ENCODE measurements around the gene EIF4G3. TPM values are rescaled to one million over a fixed set of nuclear protein-coding genes. Genes with fewer than 3 reads are reported as not detected.

EIF4G3 gene
- total RNA-seq, 4 donors from 2014 or later = 42.1 to 63.2 (median 43.5) TPM

- in situ Hi-C loops (cut with MboI; ENCODE audit: low sequenced_read_pairs in 4 of 4) (no loop called here), intact Hi-C loops (cut with DNase I; ENCODE audit: low total_unique reads) (no loop called here)
- Histone ChIP-seq H3K9me3 (no peaks in the 10 kb centered on the region), H3K4me3 (no peak overlapping the region), H3K4me1 (peaks cover 12 to 28% of the 10 kb centered on the region in 2 donors), H3K27me3 (no peaks in the 10 kb centered on the region), H3K36me3 (no peaks in the 10 kb centered on the region), H3K27ac (no peak overlapping the region)
- no peak for DNase-seq
- TF ChIP-seq POLR2A (IDR thresholded peaks at IDR 0.05) = no peak
- TF ChIP-seq CTCF (IDR thresholded peaks at IDR 0.05 in 4 of 5, conservative IDR thresholded peaks at IDR 0.05 in 1 of 5) = no peak
- peak in 1 of 2 donors; percentile 74 for ATAC-seq
Observed at GRCh38 chr1:21115098-21115760, 61.5 kb downstream of the EIF4G3 start.

- Histone ChIP-seq H3K9me3 (no peaks in the 10 kb centered on the region), H3K27ac (no peak overlapping the region), H3K27me3 (no peaks in the 10 kb centered on the region), H3K4me1 (peaks cover 12 to 28% of the 10 kb centered on the region in 2 donors), H3K36me3 (no peaks in the 10 kb centered on the region), H3K4me3 (no peak overlapping the region)
- intact Hi-C loops (cut with DNase I; ENCODE audit: low total_unique reads) = no loop called here
- no peak for TF ChIP-seq POLR2A (IDR thresholded peaks at IDR 0.05)
- no peak for TF ChIP-seq CTCF (IDR thresholded peaks at IDR 0.05 in 4 of 5, conservative IDR thresholded peaks at IDR 0.05 in 1 of 5)
- in situ Hi-C loops (cut with MboI; ENCODE audit: low sequenced_read_pairs in 4 of 4) = no loop called here
- DNase-seq = no peak
- no peak for ATAC-seq
Observed at GRCh38 chr1:21114431-21114830, 62.3 kb downstream of the EIF4G3 start.

GRCh38 chr1:21110163-21110562 is 66.5 kb downstream of the EIF4G3 start:
- DNase-seq (no peak), ATAC-seq (no peak)
- intact Hi-C loops (cut with DNase I; ENCODE audit: low total_unique reads) (no loop called here), in situ Hi-C loops (cut with MboI; ENCODE audit: low sequenced_read_pairs in 4 of 4) (no loop called here)
- peaks cover 0 to 1% of the 10 kb centered on the region in 2 donors for H3K36me3 ChIP-seq
- H3K4me3 ChIP-seq = no peak overlapping the region
- TF ChIP-seq CTCF (IDR thresholded peaks at IDR 0.05 in 4 of 5, conservative IDR thresholded peaks at IDR 0.05 in 1 of 5) = no peak
- TF ChIP-seq POLR2A (IDR thresholded peaks at IDR 0.05) = no peak
- no peaks in the 10 kb centered on the region for H3K27me3 ChIP-seq
- peaks cover 25% of the 10 kb centered on the region in 2 donors for H3K4me1 ChIP-seq
- no peaks in the 10 kb centered on the region for H3K9me3 ChIP-seq
- no peak overlapping the region for H3K27ac ChIP-seq

DNA sequence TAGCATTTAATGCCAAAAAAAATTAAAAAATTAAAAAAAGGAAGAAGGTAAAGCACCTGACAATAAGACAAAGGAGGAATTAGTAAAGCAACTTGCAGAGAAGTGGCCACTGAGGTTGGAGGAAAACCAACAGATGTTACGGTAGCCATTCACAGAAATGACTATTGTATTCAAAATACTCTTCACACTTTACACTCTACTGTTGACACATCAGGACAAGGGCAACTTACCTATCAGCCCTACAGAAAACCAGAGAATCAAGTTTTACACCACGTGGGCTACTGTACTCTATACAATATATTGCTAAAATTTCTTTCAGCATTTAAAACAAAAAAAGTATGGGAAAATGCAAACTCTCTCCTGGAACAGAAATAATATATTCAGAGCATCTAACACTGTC is 70.0 kb downstream of the EIF4G3 start:
- H3K4me3 ChIP-seq = no peak overlapping the region
- intact Hi-C loops (cut with DNase I; ENCODE audit: low total_unique reads) = no loop called here
- peaks cover 0 to 7% of the 10 kb centered on the region in 2 donors for H3K36me3 ChIP-seq
- H3K9me3 ChIP-seq = no peaks in the 10 kb centered on the region
- ATAC-seq (no peak), DNase-seq (no peak)
- in situ Hi-C loops (cut with MboI; ENCODE audit: low sequenced_read_pairs in 4 of 4) = no loop called here
- no peak overlapping the region for H3K27ac ChIP-seq
- no peaks in the 10 kb centered on the region for H3K27me3 ChIP-seq
- TF ChIP-seq CTCF (IDR thresholded peaks at IDR 0.05 in 4 of 5, conservative IDR thresholded peaks at IDR 0.05 in 1 of 5) (no peak), POLR2A (IDR thresholded peaks at IDR 0.05) (no peak)
- peaks cover 7 to 16% of the 10 kb centered on the region in 2 donors for H3K4me1 ChIP-seq

DNA sequence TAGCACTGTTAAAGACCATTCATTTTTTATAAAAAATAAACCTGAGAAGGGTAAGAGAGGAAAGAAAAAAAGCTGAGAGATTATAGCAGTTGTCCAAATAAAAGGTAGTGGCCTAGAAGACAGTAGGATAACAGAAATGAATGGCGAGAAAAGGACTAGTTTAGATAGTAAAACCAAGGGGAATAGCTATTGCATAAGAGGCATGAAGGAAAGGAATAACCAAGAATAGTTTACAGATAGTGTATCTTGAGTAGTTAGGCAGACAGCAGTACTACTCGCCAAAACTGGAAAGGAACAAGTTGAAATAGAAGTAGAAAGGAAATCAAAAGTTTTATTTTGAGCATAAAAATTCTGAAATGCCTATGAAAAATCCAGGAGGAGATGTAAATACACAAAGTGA is 70.5 kb downstream of the EIF4G3 start:
- no peak overlapping the region for H3K4me3 ChIP-seq
- no peaks in the 10 kb centered on the region for H3K9me3 ChIP-seq
- DNase-seq (no peak), ATAC-seq (no peak)
- intact Hi-C loops (cut with DNase I; ENCODE audit: low total_unique reads) (no loop called here), in situ Hi-C loops (cut with MboI; ENCODE audit: low sequenced_read_pairs in 4 of 4) (no loop called here)
- peaks cover 0 to 7% of the 10 kb centered on the region in 2 donors for H3K36me3 ChIP-seq
- no peak overlapping the region for H3K27ac ChIP-seq
- TF ChIP-seq POLR2A (IDR thresholded peaks at IDR 0.05) = no peak
- TF ChIP-seq CTCF (IDR thresholded peaks at IDR 0.05 in 4 of 5, conservative IDR thresholded peaks at IDR 0.05 in 1 of 5) = no peak
- no peaks in the 10 kb centered on the region for H3K27me3 ChIP-seq
- peaks cover 7 to 16% of the 10 kb centered on the region in 2 donors for H3K4me1 ChIP-seq

Measured in gastrocnemius medialis (tissue), 4 donors.